ENCODE data around the gene ADD2. TPM values are rescaled to one million over a fixed set of nuclear protein-coding genes. Genes with fewer than 3 reads are reported as not detected.

The ADD2 gene
- total RNA-seq, 2 experiments from 2014 or later = 4.4 to 6.4 TPM

GRCh38 chr2:70703900-70704549 is 64.0 kb downstream of the ADD2 start:
- intact Hi-C loops (cut with DNase I, micrococcal nuclease) = no loop called here
- TF ChIP-seq CTCF (IDR thresholded peaks at IDR 0.05) = no peak
- peaks cover 3% of the 10 kb centered on the region for H3K36me3 Mint-ChIP-seq (ENCODE audit: low read depth)
- no peaks in the 10 kb centered on the region for H3K4me1 Mint-ChIP-seq (ENCODE audit: low read depth)
- no peaks in the 10 kb centered on the region for H3K27me3 ChIP-seq (ENCODE audit: control insufficient read depth in 1 of 2, insufficient read depth in 2 of 2, low read length in 2 of 2)
- no peaks in the 10 kb centered on the region for H3K36me3 ChIP-seq (ENCODE audit: insufficient read depth, low read length)
- H3K9me3 ChIP-seq (ENCODE audit: control insufficient read depth in 1 of 2, insufficient read depth in 1 of 2, low read length in 2 of 2) = no peaks in the 10 kb centered on the region
- H3K27ac Mint-ChIP-seq = no peak overlapping the region
- H3K4me1 ChIP-seq (ENCODE audit: insufficient read depth, low read length) = no peaks in the 10 kb centered on the region
- DNase-seq = no peak
- H3K9me3 Mint-ChIP-seq = no peaks in the 10 kb centered on the region
- no peaks in the 10 kb centered on the region for H3K27me3 Mint-ChIP-seq
- H3K4me3 Mint-ChIP-seq = no peak overlapping the region
- POLR2A ChIA-PET = no interaction called here
- no peak for ATAC-seq (ENCODE audit: poor library complexity)
- H3K4me3 ChIP-seq (ENCODE audit: low read length) = no peak overlapping the region
- no peak overlapping the region for H3K27ac ChIP-seq (ENCODE audit: low read depth in 1 of 2, low read length in 2 of 2)
- CTCF ChIA-PET = no interaction called here

- Mint-ChIP-seq H3K9me3 (no peaks in the 10 kb centered on the region), H3K4me1 (ENCODE audit: low read depth) (no peaks in the 10 kb centered on the region), H3K36me3 (ENCODE audit: low read depth) (no peaks in the 10 kb centered on the region), H3K27ac (no peak overlapping the region), H3K27me3 (no peaks in the 10 kb centered on the region), H3K4me3 (no peak overlapping the region)
- Histone ChIP-seq H3K36me3 (ENCODE audit: insufficient read depth, low read length) (no peaks in the 10 kb centered on the region), H3K9me3 (ENCODE audit: control insufficient read depth in 1 of 2, insufficient read depth in 1 of 2, low read length in 2 of 2) (no peaks in the 10 kb centered on the region), H3K4me1 (ENCODE audit: insufficient read depth, low read length) (no peaks in the 10 kb centered on the region), H3K27ac (ENCODE audit: low read depth in 1 of 2, low read length in 2 of 2) (no peak overlapping the region), H3K4me3 (ENCODE audit: low read length) (no peak overlapping the region), H3K27me3 (ENCODE audit: control insufficient read depth in 1 of 2, insufficient read depth in 2 of 2, low read length in 2 of 2) (no peaks in the 10 kb centered on the region)
- no peak for TF ChIP-seq CTCF (IDR thresholded peaks at IDR 0.05)
- no peak for ATAC-seq (ENCODE audit: poor library complexity)
- intact Hi-C loops (cut with DNase I, micrococcal nuclease) = no loop called here
- ChIA-PET POLR2A (no interaction called here), CTCF (no interaction called here)
- DNase-seq = no peak
Observed at GRCh38 chr2:70702711-70703395, 65.1 kb downstream of the ADD2 start.

GRCh38 chr2:70698847-70699246 is 69.2 kb downstream of the ADD2 start:
- H3K9me3 Mint-ChIP-seq = no peaks in the 10 kb centered on the region
- Histone ChIP-seq H3K36me3 (ENCODE audit: insufficient read depth, low read length) (no peaks in the 10 kb centered on the region), H3K4me1 (ENCODE audit: insufficient read depth, low read length) (no peaks in the 10 kb centered on the region), H3K4me3 (ENCODE audit: low read length) (no peak overlapping the region), H3K27ac (ENCODE audit: low read depth in 1 of 2, low read length in 2 of 2) (no peak overlapping the region), H3K27me3 (ENCODE audit: control insufficient read depth in 1 of 2, insufficient read depth in 2 of 2, low read length in 2 of 2) (no peaks in the 10 kb centered on the region), H3K9me3 (ENCODE audit: control insufficient read depth in 1 of 2, insufficient read depth in 1 of 2, low read length in 2 of 2) (no peaks in the 10 kb centered on the region)
- no peaks in the 10 kb centered on the region for H3K4me1 Mint-ChIP-seq (ENCODE audit: low read depth)
- H3K27ac Mint-ChIP-seq = no peak overlapping the region
- POLR2A ChIA-PET = no interaction called here
- CTCF ChIA-PET = no interaction called here
- intact Hi-C loops (cut with DNase I, micrococcal nuclease) = no loop called here
- H3K4me3 Mint-ChIP-seq = no peak overlapping the region
- ATAC-seq (ENCODE audit: poor library complexity) (no peak), DNase-seq (no peak)
- H3K36me3 Mint-ChIP-seq (ENCODE audit: low read depth) = peaks cover 11% of the 10 kb centered on the region
- no peak for TF ChIP-seq CTCF (IDR thresholded peaks at IDR 0.05)
- H3K27me3 Mint-ChIP-seq = no peaks in the 10 kb centered on the region

All from CD4-positive, alpha-beta T cell (primary cell).